ENCODE results near the gene ATP6V0A4. TPM values are rescaled to one million over a fixed set of nuclear protein-coding genes. Genes with fewer than 3 reads are reported as not detected.
"Not testable (repeated sequence)": the region's sequence is repeated elsewhere in the genome, so short reads cannot be mapped to it uniquely, and the experiment has no call there.

ATP6V0A4 gene
- total RNA-seq, 3 donors from 2014 or later, result 2.6 to 4.7 TPM; not detected in 1

DNA sequence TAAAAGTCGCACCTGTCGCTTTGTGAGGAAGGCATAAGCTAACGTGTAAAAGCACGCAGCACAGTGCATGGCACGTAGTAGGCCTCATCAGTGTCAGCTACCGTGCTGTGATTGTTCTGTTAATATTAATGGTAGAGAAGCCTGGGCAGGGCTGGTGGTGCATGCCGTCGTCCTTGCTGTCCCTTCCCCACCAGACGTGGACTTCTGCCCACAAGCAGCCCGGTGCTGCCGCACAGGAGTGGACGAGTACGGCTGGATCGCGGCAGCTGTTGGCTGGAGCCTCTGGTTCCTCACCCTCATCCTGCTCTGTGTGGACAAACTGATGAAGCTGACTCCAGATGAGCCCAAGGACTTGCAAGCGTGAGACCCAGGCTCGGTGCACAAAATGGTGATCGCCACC lies 4.7 kb upstream of the ATP6V0A4 start:
- Histone ChIP-seq H3K27ac (no peak overlapping the region), H3K4me1 (no peaks in the 10 kb centered on the region), H3K36me3 (no peaks in the 10 kb centered on the region), H3K4me3 (no peak overlapping the region), H3K9me3 (no peaks in the 10 kb centered on the region), H3K27me3 (no peaks in the 10 kb centered on the region)
- DNase-seq (ENCODE audit: low spot score in 2 of 2), result no peak
- TF ChIP-seq, protein P1, sequence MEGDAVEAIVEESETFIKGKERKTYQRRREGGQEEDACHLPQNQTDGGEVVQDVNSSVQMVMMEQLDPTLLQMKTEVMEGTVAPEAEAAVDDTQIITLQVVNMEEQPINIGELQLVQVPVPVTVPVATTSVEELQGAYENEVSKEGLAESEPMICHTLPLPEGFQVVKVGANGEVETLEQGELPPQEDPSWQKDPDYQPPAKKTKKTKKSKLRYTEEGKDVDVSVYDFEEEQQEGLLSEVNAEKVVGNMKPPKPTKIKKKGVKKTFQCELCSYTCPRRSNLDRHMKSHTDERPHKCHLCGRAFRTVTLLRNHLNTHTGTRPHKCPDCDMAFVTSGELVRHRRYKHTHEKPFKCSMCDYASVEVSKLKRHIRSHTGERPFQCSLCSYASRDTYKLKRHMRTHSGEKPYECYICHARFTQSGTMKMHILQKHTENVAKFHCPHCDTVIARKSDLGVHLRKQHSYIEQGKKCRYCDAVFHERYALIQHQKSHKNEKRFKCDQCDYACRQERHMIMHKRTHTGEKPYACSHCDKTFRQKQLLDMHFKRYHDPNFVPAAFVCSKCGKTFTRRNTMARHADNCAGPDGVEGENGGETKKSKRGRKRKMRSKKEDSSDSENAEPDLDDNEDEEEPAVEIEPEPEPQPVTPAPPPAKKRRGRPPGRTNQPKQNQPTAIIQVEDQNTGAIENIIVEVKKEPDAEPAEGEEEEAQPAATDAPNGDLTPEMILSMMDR (IDR thresholded peaks at IDR 0.05), result no peak
- no peak for TF ChIP-seq POLR2A (IDR thresholded peaks at IDR 0.05)
- TF ChIP-seq POLR2AphosphoS5 (IDR thresholded peaks at IDR 0.05), result no peak
- intact Hi-C loops (cut with DNase I; ENCODE audit: low total_unique reads), result no loop called here

DNA sequence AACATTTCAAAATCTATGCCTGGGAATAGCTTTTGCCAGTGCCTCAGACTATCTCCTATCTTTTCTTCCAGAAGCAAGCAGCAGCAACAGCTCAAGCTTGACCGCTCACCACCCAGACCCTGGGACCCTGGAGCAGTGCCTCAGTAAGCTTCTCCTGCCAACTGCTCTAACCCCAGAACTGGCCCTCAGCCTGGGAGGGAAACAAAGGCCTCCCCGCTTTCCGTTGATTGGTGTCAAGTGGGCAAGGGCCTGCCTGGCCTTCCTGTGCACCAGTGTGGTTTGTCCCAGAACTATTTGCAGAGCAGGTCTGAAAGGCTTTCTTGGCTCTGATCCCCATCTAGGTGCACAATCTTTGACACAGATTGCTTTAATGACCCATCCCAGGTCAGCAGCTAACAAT lies 3.3 kb upstream of the ATP6V0A4 start:
- Histone ChIP-seq H3K27ac (no peak overlapping the region), H3K27me3 (no peaks in the 10 kb centered on the region), H3K4me1 (no peaks in the 10 kb centered on the region), H3K9me3 (no peaks in the 10 kb centered on the region), H3K4me3 (no peak overlapping the region), H3K36me3 (no peaks in the 10 kb centered on the region)
- DNase-seq (ENCODE audit: low spot score in 2 of 2), result no peak
- TF ChIP-seq POLR2AphosphoS5 (IDR thresholded peaks at IDR 0.05), result no peak
- intact Hi-C loops (cut with DNase I; ENCODE audit: low total_unique reads), result no loop called here

DNA sequence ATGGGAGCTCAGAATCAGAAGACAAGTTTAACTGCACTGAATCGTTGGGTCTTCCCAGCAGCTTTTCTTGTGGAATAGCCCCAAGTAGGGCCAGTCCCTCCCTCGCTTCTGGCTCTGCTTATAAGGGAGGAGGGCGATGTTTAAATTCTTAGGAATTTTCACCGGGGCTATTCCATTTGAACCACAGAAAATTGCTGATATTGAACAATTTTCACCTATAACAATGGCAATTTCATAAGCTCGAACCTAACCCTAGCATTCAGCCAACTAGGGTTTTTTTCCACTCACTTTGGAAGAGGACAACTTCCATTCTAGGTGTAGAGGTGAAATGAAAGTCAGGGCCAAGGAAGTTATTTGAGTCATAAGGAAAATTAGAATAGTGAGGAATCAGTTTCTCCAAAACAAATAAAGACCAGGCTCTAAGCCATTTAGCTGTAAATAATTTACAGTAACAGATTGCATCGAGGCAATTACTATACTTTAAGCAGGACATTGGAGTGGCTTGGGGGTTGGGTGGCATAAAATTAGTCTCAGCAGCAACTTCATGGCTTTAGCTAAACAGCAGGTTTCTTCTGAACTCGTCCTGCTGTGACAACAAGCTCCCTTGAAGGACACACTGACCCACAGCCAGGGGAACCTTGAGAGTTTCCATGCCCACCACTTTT lies 1.5 kb upstream of the ATP6V0A4 start:
- H3K9me3 ChIP-seq, result no peaks in the 10 kb centered on the region
- TF ChIP-seq POLR2AphosphoS5 (IDR thresholded peaks at IDR 0.05) (no peak), POLR2A (IDR thresholded peaks at IDR 0.05) (no peak)
- TF ChIP-seq, protein P1 (IDR thresholded peaks at IDR 0.05), result no peak
- H3K27me3 ChIP-seq, result no peaks in the 10 kb centered on the region
- no peaks in the 10 kb centered on the region for H3K36me3 ChIP-seq
- no peak overlapping the region for H3K4me3 ChIP-seq
- intact Hi-C loops (cut with DNase I; ENCODE audit: low total_unique reads), result no loop called here
- H3K4me1 ChIP-seq, result no peaks in the 10 kb centered on the region
- no peak overlapping the region for H3K27ac ChIP-seq
- no peak for DNase-seq (ENCODE audit: low spot score in 2 of 2)

DNA sequence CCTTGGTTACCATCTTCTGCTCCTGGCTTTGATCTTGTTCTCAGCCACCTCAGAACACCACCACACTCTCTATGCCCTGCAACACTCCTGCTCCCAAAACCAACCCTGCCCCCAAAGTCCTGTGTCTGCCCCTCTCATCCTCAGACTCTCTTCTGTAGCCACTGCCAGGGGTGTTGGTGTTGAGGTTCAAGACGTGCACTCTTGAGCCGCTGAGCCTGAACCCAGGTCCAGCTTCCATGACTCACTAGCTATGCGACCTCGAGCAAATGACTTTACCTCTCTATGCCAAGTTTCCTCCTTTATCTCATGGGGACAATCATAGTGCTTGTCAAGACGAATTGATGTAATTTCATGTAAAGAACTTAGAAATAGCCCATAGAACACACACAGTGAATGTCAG lies 840 bp upstream of the ATP6V0A4 start:
- H3K36me3 ChIP-seq, result no peaks in the 10 kb centered on the region
- no peaks in the 10 kb centered on the region for H3K9me3 ChIP-seq
- H3K27ac ChIP-seq, result no peak overlapping the region
- H3K4me1 ChIP-seq, result no peaks in the 10 kb centered on the region
- DNase-seq (ENCODE audit: low spot score in 2 of 2), result no peak
- no peak overlapping the region for H3K4me3 ChIP-seq
- TF ChIP-seq POLR2A (IDR thresholded peaks at IDR 0.05) (no peak), POLR2AphosphoS5 (IDR thresholded peaks at IDR 0.05) (no peak)
- TF ChIP-seq, protein P1 (IDR thresholded peaks at IDR 0.05), result no peak
- H3K27me3 ChIP-seq, result no peaks in the 10 kb centered on the region
- intact Hi-C loops (cut with DNase I; ENCODE audit: low total_unique reads), result no loop called here

DNA sequence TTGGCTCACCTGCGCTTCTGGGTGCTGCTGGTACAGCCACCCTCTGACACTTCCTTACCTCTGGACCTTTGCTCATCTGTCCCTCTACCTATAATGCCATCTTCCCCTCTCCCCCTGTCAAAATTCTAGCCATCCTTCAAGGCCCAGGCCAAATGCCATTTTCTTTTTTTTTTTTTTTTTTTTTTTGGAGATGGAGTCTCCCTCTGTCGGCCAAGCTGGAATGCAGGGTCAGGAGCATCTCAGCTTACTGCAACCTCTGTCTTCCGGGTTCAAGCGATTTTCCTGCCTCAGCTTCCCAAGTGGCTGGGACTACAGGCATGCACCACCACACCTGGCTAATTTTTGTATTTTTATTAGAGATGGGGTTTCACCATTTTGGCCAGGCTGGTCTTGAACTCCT lies 950 bp downstream of the ATP6V0A4 start:
- H3K4me1 ChIP-seq; intact Hi-C loops (cut with DNase I; ENCODE audit: low total_unique reads); H3K36me3 ChIP-seq: not testable (repeated sequence)

DNA sequence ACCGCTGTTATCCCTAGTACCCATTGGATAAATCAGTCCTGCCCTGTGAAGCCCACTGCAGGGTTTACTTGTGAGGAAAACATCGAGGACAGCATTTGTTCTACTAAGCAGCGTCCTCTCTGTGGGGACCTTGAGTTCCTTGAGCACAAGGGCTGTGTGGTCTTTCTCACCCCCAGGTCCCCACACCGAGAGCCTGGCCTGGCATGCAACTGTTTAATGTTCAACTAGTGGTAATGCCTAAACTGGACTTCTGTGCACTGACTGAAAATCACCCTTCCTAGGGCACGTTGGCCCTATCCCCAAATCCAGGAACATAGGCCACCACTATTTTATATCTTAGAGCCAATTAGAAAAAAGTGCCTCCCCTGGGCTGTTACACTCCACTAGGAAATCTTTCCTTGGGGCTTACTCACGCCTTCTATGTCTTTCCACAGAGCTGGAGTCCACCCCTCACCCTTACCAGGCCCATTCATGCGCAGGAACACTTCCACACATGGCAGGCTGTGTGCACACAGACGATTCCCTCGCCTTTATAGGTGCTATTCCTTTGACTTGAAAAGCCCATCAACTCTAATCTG lies 1.9 kb downstream of the ATP6V0A4 start:
- no peak overlapping the region for H3K27ac ChIP-seq
- TF ChIP-seq, protein P1 (IDR thresholded peaks at IDR 0.05), result no peak
- no peak for TF ChIP-seq POLR2A (IDR thresholded peaks at IDR 0.05)
- TF ChIP-seq POLR2AphosphoS5 (IDR thresholded peaks at IDR 0.05), result no peak
- H3K36me3 ChIP-seq, result no peaks in the 10 kb centered on the region
- H3K27me3 ChIP-seq, result no peaks in the 10 kb centered on the region
- intact Hi-C loops (cut with DNase I; ENCODE audit: low total_unique reads), result no loop called here
- no peaks in the 10 kb centered on the region for H3K4me1 ChIP-seq
- DNase-seq (ENCODE audit: low spot score in 2 of 2), result no peak
- H3K9me3 ChIP-seq, result no peaks in the 10 kb centered on the region
- H3K4me3 ChIP-seq, result no peak overlapping the region

More for the DNA sequence above, 950 bp downstream of the ATP6V0A4 start:
- not testable (repeated sequence) for H3K9me3 ChIP-seq; DNase-seq (ENCODE audit: low spot score in 2 of 2); H3K27ac ChIP-seq; H3K4me3 ChIP-seq; H3K27me3 ChIP-seq

Measured in breast epithelium (tissue), 4 donors.